Esophagus squamous epithelium (tissue), 4 donors: ENCODE data around the gene APOBEC3H.

Experiments
- CTCF ChIP-seq, 6 experiments: fragments of 450-650 bp in 4 of 6; fragments of 200-600 bp in 2 of 6; sonication (generic) in 2 of 6; IDR thresholded peaks; one replicate each; pipeline ENCODE4 v1.5.1; 2016 to 2019; ENCODE audit warnings: antibody characterized with exemption in 6 of 6, mild to moderate bottlenecking in 4 of 6, moderate library complexity in 4 of 6
- POLR2A ChIP-seq, 4 donors: fragments of 450-650 bp; IDR thresholded peaks; one replicate each; pipeline ENCODE4 v1.6.1; 2017; ENCODE audit warnings: antibody characterized with exemption in 4 of 4, mild to moderate bottlenecking in 4 of 4, moderate library complexity in 3 of 4

GRCh38 chr22:39092111-39092862 is 4.8 kb upstream of the APOBEC3H start:
- TF ChIP-seq POLR2A (IDR thresholded peaks at IDR 0.05), result no peak
- no peak for TF ChIP-seq CTCF (IDR thresholded peaks at IDR 0.05)
